NCI-H2196 (cell line): ENCODE data around the gene S1PR3.

ENCODE experiments used
- DNase-seq: peaks from one replicate; lab custom pipeline; 2025; ENCODE audit not compliant: unreplicated experiment; lab: John Stamatoyannopoulos, UW

The S1PR3 gene

GRCh38 chr9:89036383-89036782 is 45.1 kb downstream of the S1PR3 start:
- no peak for DNase-seq

- no peak for DNase-seq
Observed at GRCh38 chr9:89036891-89037290, 45.6 kb downstream of the S1PR3 start.

DNA sequence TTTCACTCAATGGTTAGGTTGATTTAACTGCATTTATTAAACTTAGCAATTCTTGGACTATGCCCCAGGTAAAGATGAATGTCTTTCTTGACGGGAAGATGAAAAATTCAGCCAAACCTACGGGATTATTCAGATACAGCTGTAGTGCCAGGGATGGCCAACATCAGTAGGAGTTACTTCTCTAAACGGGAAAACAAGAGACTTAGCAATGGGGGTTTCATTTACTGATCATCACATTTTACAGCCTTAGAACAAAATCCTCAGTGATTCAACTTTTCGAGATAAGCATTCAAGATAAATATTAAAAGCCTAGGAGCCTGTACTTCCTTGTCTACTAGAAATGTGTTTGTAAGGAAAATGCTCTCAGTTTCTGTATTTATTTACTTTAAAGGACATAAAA is 46.1 kb downstream of the S1PR3 start:
- no peak for DNase-seq

GRCh38 chr9:89037891-89038290 is 46.6 kb downstream of the S1PR3 start:
- no peak for DNase-seq

GRCh38 chr9:89038382-89039103 is 47.3 kb downstream of the S1PR3 start:
- no peak for DNase-seq

GRCh38 chr9:89039104-89039465 is 47.8 kb downstream of the S1PR3 start:
- no peak for DNase-seq

DNA sequence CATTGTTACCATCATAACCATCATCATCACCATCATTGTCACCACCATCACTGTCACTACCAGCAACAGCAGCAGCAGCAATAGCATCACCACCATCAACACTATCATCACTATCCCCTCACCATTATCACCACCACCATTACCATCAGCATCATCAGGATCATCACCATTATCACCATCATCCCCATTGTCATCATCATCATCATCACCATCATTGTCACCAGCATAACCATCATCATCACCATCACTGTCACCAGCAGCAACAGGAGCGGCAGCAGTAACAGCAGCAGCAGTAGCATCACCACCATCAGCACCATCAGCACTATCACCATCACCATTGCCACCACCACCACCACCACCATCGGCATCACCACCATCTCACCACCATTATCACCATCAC is 48.4 kb downstream of the S1PR3 start:
- no peak for DNase-seq

GRCh38 chr9:89042984-89043383 is 51.7 kb downstream of the S1PR3 start:
- DNase-seq: no peak

DNA sequence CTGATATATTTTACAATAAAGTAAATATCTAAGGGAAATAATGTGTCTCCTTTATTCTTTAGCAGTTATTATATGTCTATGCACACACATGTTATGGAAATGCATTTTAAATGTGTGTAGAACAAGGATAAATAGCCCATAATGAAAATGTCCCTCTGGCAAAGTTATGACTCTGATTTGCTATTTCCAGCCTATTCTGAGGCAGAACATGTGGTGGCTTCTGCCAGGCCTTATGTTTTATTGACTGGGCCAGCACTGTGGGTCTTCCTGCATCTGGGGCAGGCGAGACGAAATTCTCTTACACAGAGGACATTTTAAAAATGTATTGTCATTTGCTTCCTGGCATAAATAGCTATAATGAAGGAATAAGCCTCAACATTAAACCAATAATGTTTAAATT is 52.8 kb downstream of the S1PR3 start:
- no peak for DNase-seq

GRCh38 chr9:89044881-89045280 is 53.6 kb downstream of the S1PR3 start:
- no peak for DNase-seq

DNA sequence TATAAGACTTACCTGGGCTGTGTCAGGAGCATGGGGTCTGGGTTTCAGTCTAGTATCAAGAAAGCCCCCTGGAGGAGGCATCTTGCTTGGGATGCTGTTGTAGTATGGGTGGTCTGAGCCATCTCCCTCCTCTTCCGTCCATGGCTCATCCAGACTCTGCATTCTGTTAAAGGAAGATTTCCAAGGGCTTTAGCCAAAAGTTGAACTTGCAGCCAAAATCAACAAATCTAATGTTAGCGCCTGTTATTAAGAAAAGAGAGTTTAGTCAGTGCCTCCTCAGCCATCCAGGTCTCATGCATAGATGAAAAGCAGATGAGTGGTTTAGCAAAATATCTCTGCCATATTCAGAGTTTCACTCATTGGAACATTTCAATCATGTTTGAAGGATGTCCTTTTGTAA is 55.6 kb downstream of the S1PR3 start:
- DNase-seq: no peak

DNA sequence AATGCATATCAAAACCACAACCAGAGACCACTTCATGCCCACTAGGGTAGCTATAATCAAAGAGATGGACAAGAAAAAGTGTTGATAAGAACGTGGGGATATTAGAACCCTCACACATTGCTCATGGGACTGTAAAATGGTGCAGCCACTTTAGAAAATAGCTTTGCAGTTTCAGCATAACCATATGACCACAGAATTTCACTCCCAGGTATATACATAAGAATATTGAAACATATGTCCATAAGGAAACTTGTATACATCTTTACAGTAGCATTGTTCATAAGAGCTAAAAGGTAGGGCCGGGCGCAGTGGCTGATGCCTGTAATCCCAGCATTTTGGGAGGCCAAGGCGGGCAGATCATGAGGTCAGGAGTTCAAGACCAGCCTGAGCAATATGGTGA is 56.4 kb downstream of the S1PR3 start:
- DNase-seq: no peak

- DNase-seq: no peak
Observed at GRCh38 chr9:89048616-89049015, 57.3 kb downstream of the S1PR3 start.

DNA sequence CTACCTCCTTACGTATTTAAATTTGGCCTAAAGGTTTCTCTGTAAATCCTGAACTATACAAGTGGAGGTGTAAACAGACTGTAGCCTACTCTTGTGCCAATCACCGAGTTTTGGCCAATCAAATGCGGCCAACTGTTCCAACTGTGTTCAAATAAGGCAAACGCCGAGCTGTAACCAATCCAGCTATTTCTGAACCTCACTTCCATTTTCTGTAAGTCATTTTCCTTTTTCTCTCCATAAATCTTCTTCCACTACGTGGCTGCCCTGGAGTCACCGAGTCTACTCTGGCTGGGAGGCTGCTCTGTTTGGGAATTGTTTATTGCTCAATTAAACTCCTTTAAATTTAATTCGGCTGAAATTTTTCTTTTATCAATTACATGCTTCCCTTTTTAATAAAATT is 58.4 kb downstream of the S1PR3 start:
- DNase-seq: no peak

- no peak for DNase-seq
Observed at GRCh38 chr9:89051421-89052025, 60.3 kb downstream of the S1PR3 start.

- DNase-seq: no peak
Observed at GRCh38 chr9:89052470-89053097, 61.3 kb downstream of the S1PR3 start.

- DNase-seq: no peak
Observed at GRCh38 chr9:89053301-89053700, 62.0 kb downstream of the S1PR3 start.
